Immature natural killer cell (primary cell): Measurements from ENCODE around the gene TRIP6. TPM values are rescaled to one million over a fixed set of nuclear protein-coding genes. Genes with fewer than 3 reads are reported as not detected.

Source experiments
- DNase-seq, 3 donors: peaks; one replicate each; pipeline ENCODE4 v3.0.0; 2022; ENCODE audit warnings: mixed read lengths in 1 of 3
- H3K27ac Mint-ChIP-seq, 6 donors: one replicate each; pipeline ENCODE4 v1.8.0; 2020; ENCODE audit warnings: mixed read lengths in 6 of 6, mild to moderate bottlenecking in 5 of 6, inconsistent platforms in 4 of 6, moderate library complexity in 3 of 6
- H3K27me3 Mint-ChIP-seq, 3 donors: one replicate each; pipeline ENCODE4 v1.8.0; 2020 to 2021; ENCODE audit warnings: low read depth in 3 of 3, mild to moderate bottlenecking in 3 of 3, mixed read lengths in 3 of 3, moderate library complexity in 3 of 3, inconsistent platforms in 1 of 3
- H3K36me3 Mint-ChIP-seq, 3 donors: one replicate each; pipeline ENCODE4 v1.8.0; 2020; ENCODE audit warnings: mixed read lengths in 3 of 3, inconsistent platforms in 2 of 3, mild to moderate bottlenecking in 2 of 3
- H3K4me1 Mint-ChIP-seq, 2 donors: one replicate each; pipeline ENCODE4 v1.8.0; 2020; ENCODE audit warnings: inconsistent platforms in 2 of 2, mild to moderate bottlenecking in 2 of 2, mixed read lengths in 2 of 2, moderate library complexity in 1 of 2
- H3K4me3 Mint-ChIP-seq, 5 donors: one replicate each; pipeline ENCODE4 v1.8.0; 2020; ENCODE audit warnings: mild to moderate bottlenecking in 5 of 5, mixed read lengths in 5 of 5, inconsistent platforms in 3 of 5, moderate library complexity in 3 of 5
- H3K9me3 Mint-ChIP-seq, 6 donors: one replicate each; pipeline ENCODE4 v1.8.0; 2020; ENCODE audit warnings: mild to moderate bottlenecking in 6 of 6, mixed read lengths in 6 of 6, inconsistent platforms in 4 of 6, moderate library complexity in 3 of 6
- polyA plus RNA-seq, 3 donors: library from polyadenylated mRNA; unstranded; fragments of 300-500 nt; fragmentation: Illumina TruSeq; gene quantifications; one replicate each; pipeline ENCODE4 v1.2.3, GENCODE V29; 2021

Gene TRIP6
- polyA plus RNA-seq, 3 donors from 2014 or later = 0.11 TPM; not detected in 2

DNA sequence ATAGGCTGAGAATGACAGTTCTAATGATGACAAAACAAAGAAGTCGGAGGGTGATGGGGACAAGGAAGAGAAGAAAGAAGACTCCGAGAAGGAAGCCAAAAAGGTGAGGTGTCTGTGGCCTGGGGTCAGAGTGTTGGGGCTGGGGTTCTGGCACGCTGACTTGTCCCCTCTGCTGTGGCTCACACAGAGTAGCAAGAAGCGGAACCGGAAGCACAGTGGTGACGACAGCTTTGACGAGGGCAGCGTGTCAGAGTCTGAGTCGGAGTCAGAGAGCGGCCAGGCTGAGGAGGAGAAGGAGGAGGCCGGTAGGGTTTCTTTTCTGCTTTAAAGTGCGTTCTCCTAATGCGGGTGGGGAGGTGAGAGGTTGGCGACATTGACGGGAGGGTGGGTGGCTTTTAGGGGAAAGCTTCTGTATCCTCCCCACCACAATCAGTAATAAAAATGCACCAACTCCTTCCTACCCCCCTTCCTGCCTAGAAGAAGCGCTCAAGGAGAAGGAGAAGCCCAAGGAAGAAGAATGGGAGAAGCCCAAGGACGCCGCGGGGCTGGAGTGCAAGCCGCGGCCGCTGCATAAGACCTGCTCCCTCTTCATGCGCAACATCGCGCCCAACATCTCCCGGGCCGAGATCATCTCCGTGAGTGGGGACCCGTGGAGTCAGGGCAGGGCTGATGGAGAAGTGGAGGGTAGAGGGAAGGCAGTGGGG lies 17.7 kb downstream of the TRIP6 start:
- H3K36me3 Mint-ChIP-seq = peaks cover 25 to 47% (median 38%) of the 10 kb centered on the region in 3 donors
- no peaks in the 10 kb centered on the region for H3K9me3 Mint-ChIP-seq
- peaks cover 28% of the 10 kb centered on the region in 2 donors for H3K4me1 Mint-ChIP-seq
- peak overlapping the region; percentile 19 to 82 (median 76) for H3K27ac Mint-ChIP-seq
- DNase-seq = peak in 1 of 3 donors; percentile 46
- H3K27me3 Mint-ChIP-seq = peaks cover 4 to 11% (median 10%) of the 10 kb centered on the region in 3 donors
- H3K4me3 Mint-ChIP-seq = peak overlapping the region in 2 of 5 donors; percentile 8 to 60

DNA sequence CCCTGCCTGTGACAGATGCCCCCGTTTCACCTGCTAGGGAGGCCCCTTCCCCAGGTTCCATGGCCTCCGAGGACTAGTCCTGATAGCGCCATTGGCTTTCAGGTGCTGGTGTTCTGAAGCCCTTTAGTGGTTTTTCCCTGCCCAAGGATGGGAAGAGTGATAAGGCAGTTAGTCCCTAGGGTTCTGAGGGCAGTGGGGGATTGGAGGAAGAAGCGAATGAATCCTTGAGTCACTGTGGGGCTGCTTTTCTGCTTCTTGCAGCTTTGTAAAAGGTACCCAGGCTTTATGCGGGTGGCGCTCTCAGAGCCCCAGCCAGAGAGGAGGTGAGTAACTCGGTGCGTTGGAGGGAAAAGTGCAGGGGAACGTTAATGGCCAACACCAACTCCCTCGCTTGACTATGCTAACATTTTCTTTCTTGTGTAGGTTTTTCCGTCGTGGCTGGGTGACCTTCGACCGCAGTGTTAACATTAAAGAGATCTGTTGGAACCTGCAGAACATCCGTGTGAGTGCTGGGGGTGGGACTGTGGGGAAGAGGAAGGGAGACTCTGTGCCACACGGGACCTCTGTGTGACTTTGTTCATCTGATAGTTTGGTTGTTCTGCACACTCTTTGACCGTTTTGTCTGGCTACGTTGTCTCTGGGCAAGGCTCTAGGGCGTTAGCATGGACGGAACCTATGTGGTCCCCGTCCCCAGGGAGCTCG lies 18.4 kb downstream of the TRIP6 start:
- H3K4me1 Mint-ChIP-seq = peaks cover 29 to 31% of the 10 kb centered on the region in 2 donors

DNA sequence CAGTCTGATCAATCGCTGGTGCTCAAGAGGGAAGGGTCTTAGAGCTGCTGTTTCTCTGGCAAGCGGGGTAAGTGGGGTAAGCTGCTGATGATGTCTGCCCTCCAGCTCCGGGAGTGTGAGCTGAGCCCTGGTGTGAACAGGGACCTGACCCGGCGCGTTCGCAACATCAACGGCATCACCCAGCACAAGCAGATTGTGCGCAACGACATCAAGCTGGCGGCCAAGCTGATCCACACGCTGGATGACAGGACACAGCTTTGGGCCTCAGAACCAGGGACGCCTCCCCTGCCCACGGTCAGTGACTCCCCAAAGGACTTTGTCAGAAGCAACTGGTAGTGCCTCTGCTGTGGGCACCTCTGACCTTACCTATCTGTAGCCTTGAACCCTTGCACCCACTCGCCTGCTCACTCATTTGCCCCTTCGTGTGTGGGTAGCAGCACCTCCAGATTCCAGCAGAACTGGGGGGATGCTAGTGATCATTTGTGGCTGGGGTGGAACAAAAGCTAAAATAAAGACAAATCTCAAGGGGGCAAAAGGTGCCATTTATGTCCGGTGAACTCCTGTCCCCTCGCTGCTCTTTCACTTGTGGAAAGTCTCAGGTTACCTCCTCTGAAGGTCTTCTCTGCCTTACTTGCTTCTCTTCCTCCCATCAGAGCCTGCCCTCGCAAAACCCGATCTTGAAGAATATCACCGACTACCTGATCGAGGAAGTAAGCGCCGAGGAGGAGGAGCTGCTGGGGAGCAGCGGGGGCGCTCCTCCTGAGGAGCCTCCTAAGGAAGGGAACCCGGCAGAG lies 19.2 kb downstream of the TRIP6 start:
- no peak for DNase-seq
- peaks cover 28 to 36% of the 10 kb centered on the region in 2 donors for H3K4me1 Mint-ChIP-seq
- H3K36me3 Mint-ChIP-seq = peaks cover 24 to 41% (median 37%) of the 10 kb centered on the region in 3 donors
- peak overlapping the region in 2 of 6 donors; percentile 11 to 62 for H3K27ac Mint-ChIP-seq
- no peak overlapping the region for H3K4me3 Mint-ChIP-seq
- H3K27me3 Mint-ChIP-seq = peaks cover 4 to 11% (median 10%) of the 10 kb centered on the region in 3 donors
- no peaks in the 10 kb centered on the region for H3K9me3 Mint-ChIP-seq

More for the DNA sequence above, 18.4 kb downstream of the TRIP6 start:
- Mint-ChIP-seq H3K4me3 (no peak overlapping the region), H3K27ac (peak overlapping the region in 4 of 6 donors; percentile 11 to 45 (median 23)), H3K9me3 (no peaks in the 10 kb centered on the region), H3K27me3 (peaks cover 4 to 11% (median 10%) of the 10 kb centered on the region in 3 donors), H3K36me3 (peaks cover 25 to 44% (median 37%) of the 10 kb centered on the region in 3 donors)
- DNase-seq = no peak

DNA sequence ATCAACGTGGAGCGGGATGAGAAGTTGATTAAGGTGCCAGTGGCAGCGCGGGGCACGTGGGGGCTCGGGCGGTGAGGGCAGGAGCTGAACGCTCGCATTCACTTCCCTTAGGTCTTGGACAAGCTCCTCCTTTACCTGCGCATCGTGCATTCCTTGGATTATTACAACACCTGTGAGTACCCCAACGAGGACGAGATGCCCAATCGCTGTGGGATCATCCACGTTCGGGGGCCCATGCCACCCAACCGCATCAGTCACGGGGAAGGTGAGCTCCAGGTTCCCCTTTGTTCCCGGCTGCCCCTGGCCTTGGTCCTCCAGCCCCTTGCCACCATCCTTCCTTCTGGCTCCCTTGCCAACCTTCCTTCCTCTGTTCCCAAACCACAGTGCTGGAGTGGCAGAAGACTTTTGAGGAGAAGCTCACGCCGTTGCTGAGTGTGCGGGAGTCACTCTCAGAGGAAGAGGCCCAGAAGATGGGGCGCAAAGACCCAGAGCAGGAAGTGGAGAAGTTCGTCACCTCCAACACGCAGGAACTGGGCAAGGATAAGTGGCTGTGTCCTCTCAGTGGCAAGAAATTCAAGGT lies 19.8 kb downstream of the TRIP6 start:
- peaks cover 6 to 15% (median 11%) of the 10 kb centered on the region in 3 donors for H3K27me3 Mint-ChIP-seq
- H3K4me1 Mint-ChIP-seq = peaks cover 30 to 40% of the 10 kb centered on the region in 2 donors
- DNase-seq = no peak
- H3K27ac Mint-ChIP-seq = peak overlapping the region in 4 of 6 donors; percentile 67 to 79 (median 73)
- H3K9me3 Mint-ChIP-seq = no peaks in the 10 kb centered on the region
- peak overlapping the region in 3 of 5 donors; percentile 17 to 54 (median 44) for H3K4me3 Mint-ChIP-seq
- H3K36me3 Mint-ChIP-seq = peaks cover 22 to 39% (median 37%) of the 10 kb centered on the region in 3 donors

DNA sequence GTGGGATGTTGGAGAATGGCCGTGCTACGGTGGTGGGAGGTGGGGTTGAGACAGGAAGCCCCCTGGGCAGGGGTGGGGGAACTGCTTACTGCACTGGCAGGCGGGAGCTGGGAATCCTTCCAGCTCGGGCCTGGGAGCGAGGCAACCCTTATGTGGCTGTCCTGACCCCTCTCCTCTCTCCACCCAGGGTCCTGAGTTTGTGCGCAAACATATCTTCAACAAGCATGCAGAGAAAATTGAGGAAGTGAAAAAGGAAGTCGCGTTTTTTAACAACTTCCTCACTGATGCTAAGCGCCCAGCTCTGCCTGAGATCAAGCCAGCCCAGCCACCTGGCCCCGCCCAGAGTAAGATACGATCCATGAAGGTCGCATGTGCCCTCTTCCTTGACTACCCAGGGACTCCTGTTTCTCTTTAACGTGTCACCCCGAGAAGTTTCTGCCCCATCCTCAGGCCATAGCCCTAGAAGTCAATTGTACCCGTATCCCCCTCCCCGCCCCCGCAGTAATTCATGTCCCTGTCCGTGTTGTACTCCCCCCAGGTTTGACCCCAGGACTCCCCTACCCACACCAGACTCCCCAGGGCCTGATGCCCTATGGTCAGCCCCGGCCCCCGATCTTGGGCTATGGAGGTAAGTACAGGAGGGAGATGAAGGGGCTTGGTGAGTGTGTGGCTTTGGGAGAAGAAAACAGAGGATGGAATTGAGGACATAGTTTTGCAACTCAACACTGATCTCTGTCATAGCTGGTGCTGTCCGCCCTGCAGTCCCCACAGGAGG lies 20.5 kb downstream of the TRIP6 start:
- peaks cover 0 to 2% (median 0%) of the 10 kb centered on the region in 6 donors for H3K9me3 Mint-ChIP-seq
- H3K4me3 Mint-ChIP-seq = peak overlapping the region; percentile 40 to 90 (median 67)
- peak overlapping the region; percentile 67 to 87 (median 78) for H3K27ac Mint-ChIP-seq
- H3K4me1 Mint-ChIP-seq = peaks cover 30 to 40% of the 10 kb centered on the region in 2 donors
- DNase-seq = no peak
- peaks cover 22 to 39% (median 37%) of the 10 kb centered on the region in 3 donors for H3K36me3 Mint-ChIP-seq
- peaks cover 6 to 15% (median 14%) of the 10 kb centered on the region in 3 donors for H3K27me3 Mint-ChIP-seq

DNA sequence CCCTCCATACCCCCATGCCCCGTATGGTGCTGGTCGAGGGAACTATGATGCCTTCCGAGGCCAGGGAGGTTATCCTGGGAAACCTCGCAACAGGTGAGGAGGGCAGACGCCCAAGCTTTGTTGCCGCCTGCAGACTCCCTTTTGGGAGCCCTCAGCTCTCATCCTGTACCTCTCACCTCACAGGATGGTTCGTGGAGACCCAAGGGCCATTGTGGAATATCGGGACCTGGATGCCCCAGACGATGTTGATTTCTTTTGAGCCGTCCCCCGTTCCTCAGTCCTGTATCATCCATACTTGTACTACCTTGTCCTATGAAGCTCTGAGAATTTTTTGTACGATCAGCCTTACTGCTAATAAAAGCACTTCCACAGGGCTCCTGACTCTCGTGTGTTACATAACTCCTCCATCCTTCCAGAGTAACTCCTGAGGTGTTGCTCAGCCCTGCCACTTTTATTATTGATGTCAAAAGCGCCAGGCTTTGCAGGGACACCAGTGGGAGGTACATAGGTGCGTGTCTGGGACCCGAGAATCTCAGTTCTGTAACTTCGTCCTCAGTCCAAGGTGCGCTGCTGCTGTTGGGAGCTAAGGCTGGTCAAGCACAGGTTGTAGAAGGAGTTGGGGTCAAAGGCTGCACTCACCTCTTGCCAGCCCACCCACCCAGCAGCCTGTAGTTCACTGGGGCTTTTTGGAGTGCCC lies 21.3 kb downstream of the TRIP6 start:
- Mint-ChIP-seq H3K4me3 (peak overlapping the region; percentile 48 to 90 (median 66)), H3K9me3 (peaks cover 0 to 2% (median 0%) of the 10 kb centered on the region in 6 donors), H3K36me3 (peaks cover 17 to 34% (median 32%) of the 10 kb centered on the region in 3 donors), H3K27me3 (peaks cover 4 to 15% (median 15%) of the 10 kb centered on the region in 3 donors), H3K4me1 (peaks cover 30 to 34% of the 10 kb centered on the region in 2 donors), H3K27ac (peak overlapping the region in 4 of 6 donors; percentile 75 to 87 (median 78))
- no peak for DNase-seq

DNA sequence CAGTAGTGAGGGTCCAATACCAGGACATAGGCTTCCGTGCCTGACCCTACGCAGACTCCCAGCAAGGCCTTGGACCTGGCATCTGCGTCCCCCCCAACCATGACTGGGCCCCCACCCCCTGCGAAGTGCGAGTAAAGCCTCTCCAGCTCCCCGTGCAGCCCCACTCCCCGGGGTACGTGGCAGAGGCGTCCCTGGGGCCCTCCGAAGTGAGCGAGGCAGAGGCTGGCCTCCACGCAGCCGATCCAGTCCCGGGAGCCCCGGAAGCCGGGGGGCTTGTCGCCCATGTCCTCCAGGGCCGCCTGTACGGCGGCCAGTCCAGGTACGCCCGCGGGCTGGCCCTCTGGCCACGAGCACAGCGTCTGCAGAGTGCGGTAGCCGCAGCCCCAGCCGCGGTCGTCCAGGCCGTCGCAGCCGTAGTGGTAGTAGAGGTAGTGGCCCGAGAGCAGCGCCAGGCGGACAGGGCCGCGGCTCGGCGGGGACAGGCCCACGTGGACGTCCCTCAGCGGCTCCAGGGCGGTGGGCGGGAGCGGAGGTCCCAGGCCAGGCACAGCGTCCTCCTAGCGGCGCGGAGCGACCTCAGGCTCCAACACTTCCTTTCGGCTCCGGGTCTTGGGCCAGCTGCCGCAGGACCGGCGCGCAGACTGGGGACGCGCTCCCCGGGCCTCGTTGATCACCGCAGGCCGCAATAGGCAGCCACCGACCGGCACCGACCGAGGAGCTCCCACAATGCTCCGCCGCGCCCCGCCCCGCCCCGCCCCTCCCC lies 22.0 kb downstream of the TRIP6 start, which contains the start of gene UFSP1:
TSS of gene UFSP1 (minus strand) at position 728 of the 763 bp plus-strand sequence. CDS start at position 284, 444 bp downstream.
- no peak for DNase-seq
- Mint-ChIP-seq H3K36me3 (peaks cover 17 to 32% (median 29%) of the 10 kb centered on the region in 3 donors), H3K27ac (peak within 1 kb of the TSS in 5 of 6 donors; percentile 62 to 87 (median 79)), H3K4me1 (peaks cover 30 to 33% of the 10 kb centered on the region in 2 donors), H3K27me3 (peaks cover 6 to 20% (median 16%) of the 10 kb centered on the region in 3 donors), H3K4me3 (peak within 1 kb of the TSS; percentile 85 to 90 (median 87)), H3K9me3 (peaks cover 0 to 2% (median 0%) of the 10 kb centered on the region in 6 donors)

DNA sequence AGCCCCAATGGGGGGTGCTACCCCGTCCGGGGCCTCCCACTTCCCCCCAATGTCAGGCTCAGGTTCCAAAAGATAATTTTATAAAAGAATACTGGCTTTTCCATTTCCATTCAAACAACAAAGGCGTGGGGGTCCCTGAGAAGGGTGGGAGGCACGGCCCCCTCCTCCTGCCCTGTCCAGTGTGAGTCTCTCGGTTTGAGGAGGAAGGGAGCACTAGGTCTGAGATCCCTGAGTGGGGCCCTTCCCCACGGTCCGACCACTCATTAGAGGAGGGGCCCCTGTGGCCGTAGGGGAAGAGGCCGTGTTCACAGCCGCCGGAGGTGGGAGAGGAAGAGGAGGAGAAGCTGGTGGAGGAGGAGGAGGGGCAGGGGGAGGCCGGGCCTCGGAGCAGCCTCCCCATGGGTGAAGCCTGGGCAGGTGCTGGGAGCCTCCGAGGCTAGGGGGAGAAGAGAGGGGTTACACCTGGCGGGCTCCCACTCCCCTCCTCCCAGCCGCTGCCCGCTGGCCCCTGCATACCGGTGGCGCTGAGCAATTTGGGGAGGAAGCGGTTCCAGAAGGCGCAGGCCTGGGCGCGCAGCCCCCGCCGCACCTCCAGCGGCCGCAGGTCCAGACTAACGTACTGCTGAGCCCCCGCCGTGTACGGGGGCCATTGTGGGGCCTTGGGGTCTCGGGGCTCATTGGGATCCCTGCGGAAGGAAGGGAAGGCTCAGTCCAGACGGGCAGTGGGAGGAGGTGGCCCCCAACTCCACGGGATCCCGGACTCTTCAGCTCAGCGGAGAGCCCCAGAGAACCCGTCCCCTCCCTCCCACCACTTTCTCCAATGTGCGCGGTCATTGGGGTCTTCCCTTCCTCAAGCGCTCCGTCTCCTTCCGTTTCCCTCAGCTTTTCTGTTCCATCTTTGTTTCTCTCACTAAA lies 23.7 kb downstream of the TRIP6 start:
- DNase-seq = no peak
- Mint-ChIP-seq H3K9me3 (peaks cover 0 to 2% (median 0%) of the 10 kb centered on the region in 6 donors), H3K4me3 (peak overlapping the region; percentile 85 to 90 (median 87)), H3K27me3 (peaks cover 6 to 22% (median 14%) of the 10 kb centered on the region in 3 donors), H3K27ac (peak overlapping the region in 3 of 6 donors; percentile 21 to 62 (median 51)), H3K4me1 (peaks cover 27 to 35% of the 10 kb centered on the region in 2 donors), H3K36me3 (peaks cover 7 to 17% (median 12%) of the 10 kb centered on the region in 3 donors)

DNA sequence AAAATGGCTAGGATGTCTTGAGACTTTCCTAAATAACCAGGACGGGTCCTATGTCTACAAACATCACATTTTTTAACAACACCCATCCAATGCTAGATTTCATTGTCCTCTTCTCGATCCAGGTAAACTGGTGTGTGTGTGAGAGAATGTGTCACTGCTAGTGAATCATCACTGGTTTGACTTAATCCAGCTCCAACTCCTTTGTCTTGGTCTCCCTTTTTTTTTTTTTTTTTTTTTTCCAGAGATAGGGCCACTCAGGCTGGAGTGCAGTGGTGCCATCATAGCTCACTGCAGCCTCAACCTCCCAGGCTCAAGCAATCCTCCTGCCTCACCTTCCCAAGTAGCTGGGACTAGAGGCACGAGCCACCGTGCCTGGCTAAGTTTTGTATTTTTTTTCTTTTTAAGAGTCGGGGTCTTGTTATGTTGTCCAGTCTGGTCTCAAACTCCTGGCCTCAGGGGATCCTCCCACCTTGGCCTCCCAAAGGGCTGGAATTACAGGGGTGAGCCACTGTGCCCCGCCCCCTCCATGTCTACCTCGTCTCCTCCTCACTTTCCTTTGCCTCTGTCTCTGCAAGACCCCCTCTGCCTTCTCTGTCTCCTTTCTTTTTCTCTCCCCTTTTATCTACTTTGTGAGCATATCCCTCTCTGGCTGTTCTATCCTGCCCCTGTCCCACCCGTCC lies 24.5 kb downstream of the TRIP6 start:
- peaks cover 32 to 41% of the 10 kb centered on the region in 2 donors for H3K4me1 Mint-ChIP-seq
- peak overlapping the region in 1 of 6 donors; percentile 21 for H3K27ac Mint-ChIP-seq
- peaks cover 0 to 2% (median 0%) of the 10 kb centered on the region in 6 donors for H3K9me3 Mint-ChIP-seq
- DNase-seq = no peak
- H3K36me3 Mint-ChIP-seq = peaks cover under 1 to 11% (median 5%) of the 10 kb centered on the region in 3 donors
- peaks cover 9 to 22% (median 17%) of the 10 kb centered on the region in 3 donors for H3K27me3 Mint-ChIP-seq
- H3K4me3 Mint-ChIP-seq = peak overlapping the region; percentile 33 to 89 (median 74)
